ENCODE results near the gene MAP4K4.

MAP4K4 gene

DNA sequence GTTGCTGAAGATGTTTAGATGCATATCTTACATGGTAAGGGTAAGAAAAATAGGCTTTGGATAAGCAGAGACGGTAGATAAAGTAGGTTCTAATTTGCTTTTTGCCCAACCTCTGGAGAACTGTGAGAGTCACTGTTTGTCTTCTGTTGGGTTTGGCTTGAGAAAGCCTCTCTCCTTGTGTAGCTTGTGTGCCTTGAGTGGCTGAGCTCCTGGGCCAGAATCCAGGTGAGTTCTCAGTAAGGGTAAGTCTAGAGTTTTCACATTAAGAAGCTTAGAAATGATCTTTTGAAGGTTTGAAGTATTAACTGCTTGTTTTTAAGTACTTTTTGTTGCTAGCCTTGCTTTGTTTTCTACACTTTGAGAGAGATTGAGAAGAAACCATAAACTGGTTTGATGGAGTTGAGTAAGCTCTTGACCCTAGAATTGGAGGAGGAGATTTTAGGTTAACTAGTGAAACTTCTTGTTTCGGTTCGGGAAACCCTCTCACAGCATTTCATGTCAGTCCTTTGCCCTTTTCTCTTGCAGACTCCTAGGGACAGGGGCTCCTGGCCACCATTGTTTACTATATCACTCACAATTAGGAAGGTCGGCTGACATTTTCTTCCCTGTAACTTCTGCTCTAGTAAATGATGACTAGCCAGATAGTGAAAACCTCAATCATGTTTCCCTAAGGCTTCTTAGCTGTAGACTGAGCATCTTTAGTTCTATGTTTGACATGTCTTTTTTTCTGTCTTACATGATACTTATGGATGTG, 26.0 kb downstream of the MAP4K4 start:
- DNase-seq, result no peak

DNA sequence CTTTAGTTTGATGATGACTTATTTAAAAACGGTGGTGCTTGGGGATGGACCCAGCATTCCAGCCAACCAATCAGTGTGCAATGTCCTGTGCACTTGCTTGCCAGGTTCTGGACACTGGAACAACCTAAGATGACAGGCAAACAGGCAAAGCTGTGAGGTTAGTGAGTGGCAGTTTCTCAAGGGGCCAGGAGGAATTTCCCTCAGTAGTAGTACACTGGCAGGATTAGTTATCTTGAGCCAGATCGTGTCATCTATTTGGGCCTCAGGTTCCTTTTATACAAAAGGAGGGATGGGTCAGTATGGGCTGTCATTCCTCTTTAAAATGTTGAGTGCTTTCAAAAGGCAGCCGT, 26.6 kb downstream of the MAP4K4 start:
- no peak for DNase-seq

DNA sequence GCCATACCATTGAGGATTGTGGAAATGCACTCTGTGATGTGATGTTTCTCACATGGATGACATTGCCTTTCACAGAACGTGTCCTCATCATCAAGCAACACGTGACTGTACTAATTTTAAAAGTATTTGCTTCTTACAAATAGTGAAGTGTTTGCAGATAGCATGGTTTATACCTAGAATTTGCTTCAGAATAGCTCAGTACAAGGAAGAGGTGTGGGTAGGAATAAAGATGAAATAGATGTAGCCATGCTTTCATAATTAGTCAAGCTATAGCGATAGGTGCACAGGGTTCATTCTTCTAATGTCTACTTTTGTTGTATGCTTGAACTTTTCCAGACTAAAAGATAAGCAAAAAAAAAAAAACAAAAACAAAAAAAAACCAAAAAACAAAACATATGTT, 27.5 kb downstream of the MAP4K4 start:
- no peak for DNase-seq

DNA sequence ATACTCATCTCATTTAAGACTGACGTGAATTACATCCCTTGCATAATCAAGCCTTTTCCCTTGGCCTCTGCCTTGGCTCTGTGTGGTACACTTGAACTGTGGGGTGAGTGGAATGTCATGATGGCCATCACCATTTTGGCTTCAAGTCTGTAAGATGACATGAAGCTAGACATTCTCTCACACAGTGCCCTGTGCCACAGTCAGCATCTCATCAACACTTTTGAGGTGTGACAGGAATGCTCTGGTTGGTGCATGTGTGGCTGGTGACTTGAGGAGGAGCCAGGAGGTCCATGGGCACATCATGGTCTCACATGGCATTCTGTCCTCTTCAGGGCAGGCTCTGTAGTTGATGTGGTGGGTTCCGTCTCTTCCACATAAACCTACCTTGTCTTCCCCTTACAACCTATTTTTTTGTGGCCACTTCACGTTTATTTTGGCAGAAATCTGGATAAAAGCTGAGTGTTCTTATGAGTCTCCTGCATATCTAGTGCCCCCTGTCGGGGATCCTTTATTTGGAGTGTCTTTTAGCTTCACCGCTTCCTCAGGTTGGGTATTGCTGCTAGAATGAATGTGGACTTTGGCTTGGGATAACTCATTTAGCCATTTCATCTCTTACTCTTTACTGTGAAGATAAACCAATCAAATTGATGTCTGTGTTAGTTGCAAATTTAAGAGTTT, 28.1 kb downstream of the MAP4K4 start:
- DNase-seq, result peak in 1 of 2 donors; percentile 38

DNA sequence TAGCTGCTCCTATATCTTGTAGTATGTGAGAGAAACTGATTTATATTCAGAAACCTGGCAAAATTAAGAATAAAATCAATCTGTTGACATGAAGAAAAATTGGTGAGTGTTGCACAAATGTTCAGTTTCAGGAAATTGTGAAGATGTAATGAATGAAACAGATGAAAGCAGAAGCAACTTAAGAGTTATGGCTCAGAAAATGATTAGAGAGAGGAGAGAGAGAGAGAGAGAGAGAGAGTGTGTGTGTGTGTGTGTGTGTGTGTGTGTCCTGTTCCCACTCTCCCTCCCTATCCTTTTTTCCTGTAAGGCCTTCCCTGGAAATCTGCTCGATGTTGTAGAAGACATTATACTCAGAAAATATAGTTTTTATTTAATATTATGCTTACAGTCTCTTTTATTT, 31.4 kb downstream of the MAP4K4 start:
- DNase-seq, result no peak

DNA sequence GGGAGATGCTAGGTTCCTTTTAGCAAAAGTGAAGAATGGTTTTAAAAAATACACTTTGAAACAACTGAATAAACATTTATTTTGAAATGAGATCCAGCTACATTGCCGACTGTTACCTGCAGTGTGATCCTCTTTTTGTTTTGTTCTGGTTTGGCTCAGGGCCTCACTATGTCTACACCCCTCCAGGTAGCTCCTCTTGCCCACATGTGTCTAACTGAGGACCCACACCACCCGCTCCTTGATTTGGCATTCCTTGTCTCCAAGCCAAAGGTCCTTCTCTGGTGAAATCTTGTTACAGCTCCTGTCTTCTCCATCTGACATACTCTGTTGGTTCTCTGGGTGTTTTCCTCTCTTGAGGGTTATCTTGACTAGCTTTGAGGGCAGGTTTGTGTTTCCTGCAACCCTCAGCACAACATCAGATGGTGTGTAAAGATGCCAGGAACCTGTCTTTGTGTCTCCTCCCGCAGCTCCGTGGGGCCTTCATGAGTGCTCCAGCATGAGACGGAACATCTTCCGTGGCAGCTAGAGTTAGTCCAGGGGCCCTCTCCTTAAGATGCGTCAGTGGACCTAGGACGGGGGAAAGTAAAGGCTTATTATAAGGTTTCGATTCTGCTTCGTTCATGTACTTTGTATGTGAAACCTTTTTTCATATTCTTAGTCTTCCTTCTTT, 32.1 kb downstream of the MAP4K4 start:
- no peak for DNase-seq

DNA sequence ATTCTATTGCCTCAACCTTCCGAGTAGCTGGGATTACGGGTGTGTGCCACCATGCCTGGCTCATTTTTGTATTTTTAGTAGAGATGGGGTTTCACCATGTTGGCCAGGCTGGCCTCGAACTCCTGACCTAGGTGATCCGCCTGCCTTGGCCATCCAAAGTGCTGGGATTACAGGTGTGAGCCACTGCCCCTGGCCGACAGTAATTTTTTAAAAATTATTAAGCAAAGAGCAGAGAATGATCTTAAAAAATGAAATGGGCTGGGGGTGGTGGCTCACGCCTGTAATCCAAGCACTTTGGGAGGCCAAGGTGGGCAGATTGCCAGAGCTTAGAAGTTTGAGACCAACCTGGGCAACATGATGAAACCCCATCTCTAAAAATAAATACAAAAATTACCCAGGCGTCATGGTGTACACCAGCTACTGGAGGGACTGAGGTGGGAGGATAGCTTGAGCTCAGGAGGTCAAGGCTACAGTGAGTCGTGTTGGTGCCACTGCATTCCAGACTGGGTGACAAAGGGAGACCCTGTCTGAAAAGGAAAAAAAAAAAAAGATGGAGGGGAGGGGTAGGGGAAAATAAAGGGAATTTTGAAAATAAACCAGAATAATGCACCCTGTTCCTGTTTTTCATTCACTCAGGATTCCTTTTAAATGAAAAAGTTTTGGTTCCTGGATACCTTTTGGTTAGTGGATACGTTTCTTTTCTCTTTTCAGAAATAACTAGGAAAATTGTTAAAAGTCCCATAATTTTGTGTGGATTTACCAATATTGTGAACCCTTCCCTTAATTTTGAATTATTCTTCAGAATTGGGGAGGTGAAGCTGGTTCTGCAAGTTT, 33.9 kb downstream of the MAP4K4 start:
- DNase-seq, result no peak

DNA sequence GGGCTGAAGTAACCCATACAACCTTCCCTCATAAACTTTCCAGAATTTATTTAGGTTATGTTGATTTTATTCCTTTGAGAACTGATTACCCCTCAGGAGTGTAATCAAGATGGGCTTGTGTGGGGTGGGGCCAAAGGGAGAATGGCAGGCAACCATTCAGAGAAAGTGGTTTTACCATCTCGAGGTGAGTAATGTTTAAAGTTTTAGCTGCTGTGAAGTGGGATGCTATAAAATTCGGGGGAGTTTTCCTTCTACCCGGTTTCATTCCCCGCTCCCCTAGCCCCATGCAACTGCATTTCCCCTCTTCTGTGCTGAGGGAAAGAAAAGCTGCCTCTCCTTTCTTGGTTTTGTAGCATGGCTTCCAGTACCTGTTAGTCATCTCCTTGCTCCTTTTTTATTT, 34.7 kb downstream of the MAP4K4 start:
- DNase-seq, result no peak

DNA sequence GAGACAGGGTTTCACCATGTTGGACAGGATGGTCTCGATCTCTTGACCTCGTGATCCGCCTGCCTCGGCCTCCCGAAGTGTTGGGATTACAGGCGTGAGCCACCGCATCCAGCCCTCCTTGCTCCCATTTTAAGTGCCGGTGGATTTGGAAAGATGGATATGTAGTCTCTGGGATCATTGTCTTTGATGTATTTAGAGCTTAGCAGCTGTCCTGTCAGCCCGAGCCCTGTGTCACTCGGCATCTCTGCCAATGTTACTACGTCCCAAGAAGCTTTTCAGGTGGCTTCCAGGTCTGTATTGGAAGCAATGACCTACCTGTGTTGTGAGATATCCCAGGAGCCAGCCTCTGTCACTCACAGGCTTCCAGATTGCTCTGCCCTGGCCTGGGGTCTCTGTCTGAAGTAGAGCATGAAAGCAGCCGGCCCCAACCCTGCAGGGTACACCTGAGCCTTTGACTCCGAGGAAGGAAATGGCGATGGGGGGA, 35.3 kb downstream of the MAP4K4 start:
- no peak for DNase-seq

DNA sequence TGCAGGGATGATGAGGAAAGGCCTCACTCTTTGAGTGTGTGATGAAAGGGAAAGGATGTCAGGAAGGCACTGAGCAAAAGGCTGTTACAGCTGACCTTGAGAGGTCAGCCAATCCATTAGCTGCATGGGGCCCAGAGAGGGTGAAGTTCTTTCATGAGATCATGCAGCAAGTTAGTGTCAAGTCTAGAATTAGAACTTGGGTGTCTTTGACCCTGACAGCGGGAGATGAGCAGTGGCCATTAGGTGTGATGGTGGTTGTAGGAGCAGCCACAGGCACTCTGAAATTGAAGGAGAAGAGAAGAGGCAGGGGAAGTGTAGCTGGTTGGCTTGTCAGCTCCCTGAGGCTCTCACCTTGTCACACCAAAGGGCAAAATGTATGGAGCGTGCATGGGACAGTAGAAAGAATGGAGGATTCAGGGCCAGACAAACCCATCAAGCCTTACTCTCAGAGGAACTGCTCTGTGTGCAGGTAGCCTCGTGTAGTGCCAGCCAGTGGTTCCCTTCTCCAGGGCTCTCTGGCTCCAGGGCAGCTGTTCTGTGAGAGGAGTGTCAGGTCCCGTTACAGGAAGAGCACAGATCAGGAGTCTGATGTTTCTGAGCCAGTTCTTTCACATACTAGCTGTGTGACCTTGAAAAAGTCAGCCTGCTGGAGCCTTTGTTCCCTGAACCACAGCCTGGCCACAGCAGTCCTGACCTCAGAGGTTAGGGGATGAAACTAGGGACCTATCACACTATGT, 35.9 kb downstream of the MAP4K4 start:
- DNase-seq, result no peak

DNA sequence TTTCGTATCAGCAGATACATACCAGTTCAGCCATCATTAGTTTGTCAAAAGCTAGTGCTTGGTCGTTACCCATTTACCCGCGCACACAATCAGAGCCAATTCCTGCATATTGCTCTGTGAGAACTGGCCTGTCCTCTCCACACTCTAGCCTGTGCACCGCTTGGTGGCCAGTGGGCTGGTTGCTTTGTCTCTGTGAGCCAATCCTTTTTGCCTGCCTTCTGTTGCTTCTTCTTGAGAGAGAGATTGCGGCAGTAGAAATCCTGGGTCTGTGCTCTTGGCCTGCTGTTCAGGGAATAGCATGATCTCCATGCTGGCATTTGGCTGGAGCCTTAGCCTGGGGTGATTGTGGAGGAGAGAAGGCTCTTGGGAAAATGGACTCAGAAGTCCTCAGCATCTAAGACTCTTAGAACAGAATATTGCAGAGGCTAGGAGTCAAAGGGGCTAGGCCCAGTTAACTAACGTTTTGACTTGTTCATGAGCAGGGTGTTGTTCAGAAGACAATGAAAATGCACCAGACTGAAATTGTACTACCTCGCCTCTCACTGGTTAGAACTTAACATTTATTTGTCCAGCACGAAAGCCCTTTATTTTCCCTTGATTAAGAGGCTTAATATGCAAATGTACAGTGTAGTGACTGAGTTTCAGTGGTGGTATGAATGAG, 37.1 kb downstream of the MAP4K4 start:
- no peak for DNase-seq

DNA sequence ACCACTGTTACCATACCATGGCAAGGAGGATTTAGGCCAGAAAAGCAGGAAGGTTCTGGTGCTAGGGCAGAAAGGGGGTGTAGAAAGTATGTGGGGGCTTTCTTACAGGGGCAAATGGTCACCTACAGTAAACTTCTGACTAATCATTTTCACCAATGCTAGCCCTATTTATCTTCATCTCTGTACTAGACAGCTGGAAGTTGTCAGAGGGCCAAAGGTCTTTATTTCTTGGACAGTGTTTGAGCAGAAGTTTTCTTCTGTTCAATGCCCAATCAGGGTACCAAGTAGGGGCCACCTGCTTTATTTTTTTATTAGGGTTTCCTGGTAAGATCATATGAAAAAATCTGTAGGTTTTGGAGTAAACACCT, 37.6 kb downstream of the MAP4K4 start:
- DNase-seq, result no peak

DNA sequence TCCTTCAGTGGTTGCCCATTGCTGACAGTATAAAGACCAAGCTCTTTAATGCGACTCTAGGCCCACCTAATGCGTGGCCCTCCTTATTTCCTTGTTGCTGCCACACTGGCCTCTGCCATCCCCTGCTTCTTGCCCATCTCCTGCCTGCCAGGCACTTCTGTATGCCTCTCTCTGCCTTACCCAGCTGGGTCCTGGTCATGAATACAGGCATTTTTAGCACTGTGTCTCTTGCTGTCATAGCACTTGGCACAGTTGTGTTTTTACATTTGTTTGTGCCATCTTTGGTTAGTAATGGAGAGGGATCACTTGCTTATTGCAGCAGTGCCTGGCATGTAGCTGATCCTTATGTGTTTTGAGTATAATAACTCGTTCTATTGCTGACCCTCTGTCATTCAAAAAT, 38.7 kb downstream of the MAP4K4 start:
- DNase-seq, result no peak

DNA sequence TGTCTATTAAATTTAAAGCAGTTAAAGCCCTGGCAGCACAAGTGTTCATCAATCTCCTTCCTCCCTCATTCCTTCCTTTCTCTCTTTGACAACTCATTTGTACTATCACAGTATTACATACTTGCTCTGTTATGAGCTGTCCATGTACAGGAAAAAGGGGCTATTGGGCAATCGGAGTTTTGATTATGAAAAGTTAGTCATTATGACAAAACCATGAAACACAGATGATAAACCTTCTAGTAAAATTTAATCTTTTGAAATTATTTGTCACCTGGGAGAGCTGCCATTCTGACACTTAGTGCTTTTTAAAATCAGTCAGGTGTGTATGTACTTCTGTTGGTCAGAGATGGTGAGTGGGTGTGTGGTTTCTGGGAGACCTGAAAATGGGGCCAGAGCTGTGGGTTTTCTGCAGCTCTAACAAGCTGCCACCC, 39.4 kb downstream of the MAP4K4 start:
- DNase-seq, result peak; percentile 73 to 95

DNA sequence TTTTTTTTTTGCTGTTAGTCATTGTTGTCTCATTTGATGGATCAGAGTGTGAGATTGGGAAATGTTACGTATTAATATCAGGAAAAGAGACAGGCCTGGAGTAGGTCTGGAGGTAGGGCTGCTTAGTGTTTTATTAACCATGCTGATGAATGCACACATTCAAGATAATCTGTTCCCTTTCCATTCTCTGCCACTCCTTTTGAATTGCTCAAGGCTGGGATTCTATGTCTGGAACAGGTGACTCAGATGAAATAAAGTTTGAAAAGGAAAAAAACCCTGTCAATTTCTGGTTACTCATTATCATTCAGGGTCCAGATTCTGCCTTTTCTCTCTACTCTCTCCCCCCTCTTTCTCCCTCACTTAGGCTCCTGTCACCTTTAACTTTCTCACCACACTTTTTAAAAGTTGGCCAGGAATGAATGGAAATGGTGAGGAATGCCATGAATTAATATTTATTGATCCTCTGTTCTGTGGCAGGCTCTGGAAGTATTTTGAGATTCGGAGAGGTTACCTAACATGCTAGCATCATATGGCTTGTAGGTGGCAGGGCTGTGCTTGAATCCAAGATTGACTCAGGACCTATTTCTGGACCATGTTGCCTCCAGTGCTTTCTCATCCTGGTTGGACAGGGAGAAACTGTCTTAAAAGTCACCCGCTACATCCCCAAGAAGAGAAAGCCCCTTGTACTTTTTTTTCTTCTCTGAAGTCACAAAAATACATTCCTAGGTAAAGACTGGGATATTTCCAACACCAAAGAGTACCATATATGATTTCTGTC, 40.2 kb downstream of the MAP4K4 start:
- peak in 1 of 2 donors; percentile 37 for DNase-seq

DNA sequence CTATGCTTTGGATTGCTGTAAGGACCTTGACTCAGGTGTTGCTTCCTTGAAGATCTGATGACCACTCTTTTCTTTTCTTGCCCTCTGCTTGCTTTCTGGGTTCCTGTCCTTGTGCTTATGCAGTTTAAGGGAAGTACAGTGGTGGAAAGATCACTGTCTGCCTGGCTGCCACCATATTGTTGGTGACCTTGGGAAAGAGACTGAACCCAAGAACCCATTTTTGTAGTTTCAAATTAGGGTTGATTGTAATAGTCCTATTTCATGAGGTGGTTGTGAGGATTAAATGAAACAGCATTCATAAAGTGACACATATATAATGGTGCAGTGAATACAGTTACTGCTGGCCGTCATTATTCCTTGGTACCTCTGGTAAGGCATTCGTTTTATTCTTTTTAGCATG, 41.1 kb downstream of the MAP4K4 start:
- DNase-seq, result no peak

DNA sequence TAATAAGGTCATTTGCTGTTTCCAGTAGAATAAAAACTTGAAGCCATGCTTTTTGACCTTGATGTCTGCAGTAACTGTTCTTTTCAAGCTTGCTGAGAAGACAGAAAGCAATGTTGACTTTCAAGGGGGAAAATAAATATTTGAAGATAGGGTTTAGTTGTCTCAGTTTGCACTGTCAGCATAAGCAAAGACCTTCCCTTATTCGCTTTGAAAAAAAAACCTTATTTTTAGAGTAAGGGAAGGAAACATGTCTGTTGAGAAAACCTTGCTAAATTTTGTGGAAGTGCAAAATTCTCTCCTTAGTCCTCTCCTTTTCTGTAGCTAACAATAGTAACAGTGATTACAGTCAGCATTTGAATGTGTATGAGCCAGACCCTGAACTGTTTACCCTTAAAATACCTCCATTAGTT, 43.1 kb downstream of the MAP4K4 start:
- no peak for DNase-seq

DNA sequence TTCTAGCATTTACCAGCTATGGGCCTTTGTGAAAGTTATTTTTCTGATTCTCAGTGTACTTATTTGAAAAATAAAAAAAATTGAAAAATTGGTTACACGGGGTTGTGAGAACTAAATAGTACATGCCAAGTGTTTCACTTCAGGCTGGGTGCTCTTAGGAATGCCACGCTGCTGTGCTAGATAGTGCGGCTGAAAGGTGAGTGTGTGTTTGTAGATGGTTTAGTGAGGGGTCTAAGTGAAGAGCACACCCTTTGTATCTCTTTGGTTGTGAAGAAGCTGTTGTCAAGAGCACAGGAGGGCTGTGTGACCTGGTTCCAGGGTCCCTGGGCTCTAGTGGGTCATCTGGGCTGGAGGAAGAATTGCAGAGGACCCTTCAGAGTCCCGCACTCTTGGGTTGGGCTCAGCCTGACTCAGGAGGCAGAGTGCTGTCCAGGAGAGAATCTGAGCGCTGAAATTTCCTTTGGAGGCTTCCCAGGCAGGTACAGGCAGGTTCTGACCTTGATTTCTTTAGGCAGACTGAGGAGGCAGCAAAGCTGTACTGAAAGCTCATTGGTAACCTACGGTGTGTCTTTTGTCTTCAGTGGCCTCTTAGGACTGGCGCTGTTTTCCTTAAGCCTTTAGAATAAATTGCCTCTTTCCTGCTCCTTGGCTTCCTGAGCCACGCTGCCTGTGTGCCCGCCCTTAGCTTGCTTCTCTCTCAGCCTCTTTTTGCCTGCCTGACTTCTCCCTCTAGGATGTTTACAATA, 44.4 kb downstream of the MAP4K4 start:
- DNase-seq, result no peak

DNA sequence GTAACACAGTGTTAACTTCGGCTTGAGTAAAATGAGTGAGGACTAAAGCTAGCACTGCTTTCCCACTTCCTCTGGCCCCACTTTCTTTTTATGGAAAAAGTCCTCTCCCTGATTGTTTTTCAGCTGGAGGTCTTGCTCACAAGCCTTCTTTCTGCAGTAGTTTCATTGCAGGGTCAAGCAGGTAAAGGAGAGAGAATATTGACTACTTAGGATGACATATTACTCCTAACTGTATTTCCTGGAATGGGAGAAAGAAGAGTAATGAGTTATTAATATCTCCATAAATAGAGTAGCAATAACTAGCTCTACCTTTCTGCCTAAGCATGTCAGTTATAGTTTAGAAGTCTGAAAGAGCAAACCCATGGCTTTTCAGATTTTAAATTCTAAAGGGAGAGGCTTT, 45.0 kb downstream of the MAP4K4 start:
- no peak for DNase-seq

DNA sequence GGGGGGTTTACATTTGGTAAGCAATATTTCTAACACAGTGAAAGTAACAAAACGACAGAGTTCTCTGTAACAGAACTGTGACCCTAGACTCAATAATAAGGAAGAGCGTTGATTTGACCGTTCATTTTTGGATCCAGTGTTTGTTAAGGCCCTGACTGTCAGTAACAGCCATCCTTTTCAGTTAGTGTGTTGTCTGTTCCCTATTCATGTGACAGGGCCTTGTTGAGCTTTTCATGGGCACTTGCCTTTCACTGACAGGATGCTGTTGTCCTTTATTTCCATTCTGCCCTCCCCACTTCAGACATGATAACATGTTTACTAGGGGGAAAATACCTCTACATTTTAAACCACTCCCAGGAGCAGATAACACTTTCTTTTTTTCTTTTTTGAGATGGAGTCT, 45.8 kb downstream of the MAP4K4 start:
- no peak for DNase-seq

Measured in inflammatory macrophage treated with lipopolysaccharide for 1 hour (primary cell).